HEK293T (cell line): ENCODE results near the gene MRPS12.

Source experiments
- ARNT ChIP-seq: fragments of 450-650 bp; IDR thresholded peaks from 2 replicates; pipeline ENCODE4 v1.6.1; 2017; ENCODE audit warnings: mild to moderate bottlenecking
- FOXA1 ChIP-seq: fragments of 450-650 bp; IDR thresholded peaks from 2 replicates; pipeline ENCODE4 v1.6.1; 2016; ENCODE audit warnings: mild to moderate bottlenecking
- FOXM1 ChIP-seq: fragments of 450-650 bp; IDR thresholded peaks from 2 replicates; pipeline ENCODE4 v1.6.1; 2017; ENCODE audit warnings: mild to moderate bottlenecking, borderline replicate concordance
- NFRKB ChIP-seq: fragments of 450-650 bp; IDR thresholded peaks from 2 replicates; pipeline ENCODE4 v1.6.1; 2016; ENCODE audit warnings: mild to moderate bottlenecking, moderate library complexity
- SP1 ChIP-seq: fragments of 450-650 bp; IDR thresholded peaks from 2 replicates; pipeline ENCODE4 v1.6.1; 2017
- ZNF384 ChIP-seq: fragments of 450-650 bp; IDR thresholded peaks from 2 replicates; pipeline ENCODE4 v1.6.1; 2016

DNA sequence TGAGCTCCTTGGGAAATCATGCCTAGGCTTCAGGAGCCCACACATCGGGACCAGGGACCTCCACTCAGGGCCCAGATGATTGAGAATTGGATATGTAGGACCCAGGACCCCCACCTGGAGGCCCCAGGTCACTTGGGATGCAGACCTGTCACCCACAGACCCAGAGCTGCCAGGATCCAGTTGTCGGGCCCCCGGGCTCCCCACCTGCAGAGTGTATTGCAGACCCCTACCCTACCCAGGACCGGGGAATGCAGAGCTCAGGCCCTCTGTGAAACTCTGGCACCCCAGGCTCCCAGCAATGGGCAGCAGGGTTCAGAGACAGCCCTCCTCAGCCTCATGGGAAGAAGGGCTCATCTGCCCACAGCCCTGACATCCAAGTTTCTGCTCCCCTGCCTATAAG is 25.1 kb upstream of the MRPS12 start:
- no peak for TF ChIP-seq SP1
- no peak for TF ChIP-seq ZNF384
- no peak for TF ChIP-seq ARNT
- TF ChIP-seq FOXM1 = no peak
- no peak for TF ChIP-seq NFRKB
- no peak for TF ChIP-seq FOXA1
